Panc1 (cell line): ENCODE data around the gene SLC26A3. TPM values are rescaled to one million over a fixed set of nuclear protein-coding genes. Genes with fewer than 3 reads are reported as not detected.

ENCODE experiments used
- ATAC-seq: fragments of 200-7000 bp; cut with Tn5 transposase; 2 replicates; pipeline ENCODE4 v1.9.1; 2020; ENCODE audit warnings: mild to moderate bottlenecking, moderate library complexity
- BruUV-seq: library from RNA; stranded (reverse); fragments of 400-500 nt; replicated peaks from 2 replicates; lab custom pipeline; 2021; lab: Mats Ljungman, UMichigan
- CTCF ChIA-PET: fragments of 300-600 bp; sonication (Branson Sonifier 250); formaldehyde crosslinking; loops from one replicate; lab custom pipeline; 2022; ENCODE audit warnings: antibody characterized with exemption; lab: Charles Lee
- POLR2A ChIA-PET: fragments of 300-600 bp; sonication (Branson Sonifier 250); formaldehyde crosslinking; loops from one replicate; lab custom pipeline; 2022; ENCODE audit warnings: antibody characterized with exemption; lab: Charles Lee
- DNase-seq: peaks from one replicate; pipeline ENCODE4 v3.0.0-alpha.2; 2010; ENCODE audit warnings: low read depth, low spot score
- H3K27ac ChIP-seq: 2 replicates; pipeline ENCODE4 v1.5.1; 2011; ENCODE audit warnings: mild to moderate bottlenecking, low read length, inconsistent platforms
- H3K27me3 ChIP-seq: fragments of 200-500 bp; sonication (Bioruptor generic); 2 replicates; pipeline ENCODE4 v1.6.0; 2014; ENCODE audit warnings: low read length, inconsistent platforms; ENCODE audit not compliant: control insufficient read depth, insufficient read depth
- H3K36me3 ChIP-seq: fragments of 200-500 bp; sonication (Bioruptor generic); 2 replicates; pipeline ENCODE4 v1.5.1; 2014; ENCODE audit warnings: inconsistent platforms, mild to moderate bottlenecking, low read length, moderate library complexity; ENCODE audit not compliant: control insufficient read depth, insufficient read depth
- H3K4me1 ChIP-seq: 2 replicates; pipeline ENCODE4 v1.5.1; 2011; ENCODE audit warnings: inconsistent platforms, mild to moderate bottlenecking, low read length, moderate library complexity; ENCODE audit not compliant: control insufficient read depth, insufficient read depth
- H3K4me3 ChIP-seq, 2 experiments: 2 replicates each; pipeline ENCODE4 v1.5.1; 2011 to 2012; ENCODE audit warnings: low read depth in 2 of 2, low read length in 2 of 2, mild to moderate bottlenecking in 2 of 2, inconsistent platforms in 1 of 2, moderate library complexity in 1 of 2
- H3K9me3 ChIP-seq: fragments of 200-500 bp; sonication (Bioruptor generic); 2 replicates; pipeline ENCODE4 v1.5.1; 2014; ENCODE audit warnings: low read depth, mild to moderate bottlenecking, inconsistent platforms, low read length, moderate library complexity; ENCODE audit not compliant: control insufficient read depth, insufficient read depth
- POLR2AphosphoS5 ChIP-seq: IDR thresholded peaks from 2 replicates; pipeline ENCODE4 v1.6.1; 2012; ENCODE audit warnings: mild to moderate bottlenecking, low read depth, low read length, moderate library complexity
- SIN3A ChIP-seq: IDR thresholded peaks from 2 replicates; pipeline ENCODE4 v1.6.1; 2012; ENCODE audit warnings: low read depth, mild to moderate bottlenecking, low read length, moderate library complexity, borderline replicate concordance; ENCODE audit not compliant: insufficient read depth
- TCF7L2 ChIP-seq: IDR thresholded peaks from 2 replicates; pipeline ENCODE4 v1.6.1; 2011; ENCODE audit warnings: mild to moderate bottlenecking, low read depth, low read length, inconsistent platforms
- in situ Hi-C: cut with HindIII; loops from 2 replicates; pipeline ENCODE4 v1.10.0; 2016; ENCODE audit warnings: low sequenced_read_pairs, low pct_unique_long_range_greater_than_20kb
- intact Hi-C: fragments of 100-400 bp; cut with micrococcal nuclease; formaldehyde crosslinking; loops from one replicate; pipeline ENCODE4 v1.10.0; 2022; ENCODE audit not compliant: unreplicated experiment
- total RNA-seq: library from RNA; stranded (reverse); gene quantifications from one replicate; pipeline ENCODE4 v1.2.1, GENCODE V29; 2021; ENCODE audit not compliant: unreplicated experiment
- TF ChIP-seq, protein P1 (sequence below), 2 experiments: IDR thresholded peaks; 2 replicates each; pipeline ENCODE4 v1.6.1; 2011 to 2012; ENCODE audit warnings: low read depth in 2 of 2, control low read depth in 1 of 2, low read length in 1 of 2, mild to moderate bottlenecking in 1 of 2, moderate library complexity in 1 of 2; ENCODE audit not compliant: insufficient read depth in 1 of 2
- TF ChIP-seq, protein P2 (sequence below): fragments of 450-650 bp; IDR thresholded peaks from 2 replicates; pipeline ENCODE4 v1.5.1; 2017; ENCODE audit warnings: mild to moderate bottlenecking

SLC26A3 gene
- total RNA-seq, 1 experiment from 2014 or later = 0.36 TPM

DNA sequence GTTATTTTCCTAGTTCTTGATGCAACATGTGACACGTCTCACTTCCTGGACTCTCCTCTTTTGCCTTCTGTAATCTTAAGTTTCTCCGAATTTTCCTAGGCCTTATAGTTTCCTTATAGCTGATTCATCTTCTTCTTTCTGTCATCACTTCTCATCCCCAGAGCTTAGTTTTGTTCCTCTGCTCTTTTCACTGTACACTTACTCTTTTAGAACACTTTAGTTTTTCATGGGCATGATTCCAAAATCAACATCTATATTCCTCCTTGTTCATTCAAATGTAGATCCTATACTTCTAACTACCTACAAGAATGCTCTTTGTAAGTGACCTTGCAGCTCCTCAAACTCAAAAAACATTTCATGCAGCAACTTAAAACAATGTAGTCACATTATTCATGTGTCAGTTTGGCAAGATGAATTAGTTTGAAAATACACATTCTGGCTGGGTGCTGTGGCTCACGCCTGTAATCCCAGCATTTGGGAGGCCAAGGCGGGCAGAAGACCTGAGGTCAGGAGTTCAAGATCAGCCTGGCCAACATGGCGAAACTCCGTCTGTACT lies 13.1 kb upstream of the SLC26A3 start:
- POLR2A ChIA-PET = no interaction called here
- in situ Hi-C loops (no loop called here), intact Hi-C loops (no loop called here)
- ATAC-seq (no peak), DNase-seq (no peak)
- H3K36me3 ChIP-seq = no peaks in the 10 kb centered on the region
- TF ChIP-seq POLR2AphosphoS5 (no peak), TCF7L2 (no peak), SIN3A (no peak)
- TF ChIP-seq, protein P1, sequence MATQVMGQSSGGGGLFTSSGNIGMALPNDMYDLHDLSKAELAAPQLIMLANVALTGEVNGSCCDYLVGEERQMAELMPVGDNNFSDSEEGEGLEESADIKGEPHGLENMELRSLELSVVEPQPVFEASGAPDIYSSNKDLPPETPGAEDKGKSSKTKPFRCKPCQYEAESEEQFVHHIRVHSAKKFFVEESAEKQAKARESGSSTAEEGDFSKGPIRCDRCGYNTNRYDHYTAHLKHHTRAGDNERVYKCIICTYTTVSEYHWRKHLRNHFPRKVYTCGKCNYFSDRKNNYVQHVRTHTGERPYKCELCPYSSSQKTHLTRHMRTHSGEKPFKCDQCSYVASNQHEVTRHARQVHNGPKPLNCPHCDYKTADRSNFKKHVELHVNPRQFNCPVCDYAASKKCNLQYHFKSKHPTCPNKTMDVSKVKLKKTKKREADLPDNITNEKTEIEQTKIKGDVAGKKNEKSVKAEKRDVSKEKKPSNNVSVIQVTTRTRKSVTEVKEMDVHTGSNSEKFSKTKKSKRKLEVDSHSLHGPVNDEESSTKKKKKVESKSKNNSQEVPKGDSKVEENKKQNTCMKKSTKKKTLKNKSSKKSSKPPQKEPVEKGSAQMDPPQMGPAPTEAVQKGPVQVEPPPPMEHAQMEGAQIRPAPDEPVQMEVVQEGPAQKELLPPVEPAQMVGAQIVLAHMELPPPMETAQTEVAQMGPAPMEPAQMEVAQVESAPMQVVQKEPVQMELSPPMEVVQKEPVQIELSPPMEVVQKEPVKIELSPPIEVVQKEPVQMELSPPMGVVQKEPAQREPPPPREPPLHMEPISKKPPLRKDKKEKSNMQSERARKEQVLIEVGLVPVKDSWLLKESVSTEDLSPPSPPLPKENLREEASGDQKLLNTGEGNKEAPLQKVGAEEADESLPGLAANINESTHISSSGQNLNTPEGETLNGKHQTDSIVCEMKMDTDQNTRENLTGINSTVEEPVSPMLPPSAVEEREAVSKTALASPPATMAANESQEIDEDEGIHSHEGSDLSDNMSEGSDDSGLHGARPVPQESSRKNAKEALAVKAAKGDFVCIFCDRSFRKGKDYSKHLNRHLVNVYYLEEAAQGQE (IDR thresholded peaks at IDR 0.05; ENCODE audit: insufficient read depth in 1 of 2, low read depth in 2 of 2, low read length in 1 of 2) = no peak
- TF ChIP-seq, protein P2, sequence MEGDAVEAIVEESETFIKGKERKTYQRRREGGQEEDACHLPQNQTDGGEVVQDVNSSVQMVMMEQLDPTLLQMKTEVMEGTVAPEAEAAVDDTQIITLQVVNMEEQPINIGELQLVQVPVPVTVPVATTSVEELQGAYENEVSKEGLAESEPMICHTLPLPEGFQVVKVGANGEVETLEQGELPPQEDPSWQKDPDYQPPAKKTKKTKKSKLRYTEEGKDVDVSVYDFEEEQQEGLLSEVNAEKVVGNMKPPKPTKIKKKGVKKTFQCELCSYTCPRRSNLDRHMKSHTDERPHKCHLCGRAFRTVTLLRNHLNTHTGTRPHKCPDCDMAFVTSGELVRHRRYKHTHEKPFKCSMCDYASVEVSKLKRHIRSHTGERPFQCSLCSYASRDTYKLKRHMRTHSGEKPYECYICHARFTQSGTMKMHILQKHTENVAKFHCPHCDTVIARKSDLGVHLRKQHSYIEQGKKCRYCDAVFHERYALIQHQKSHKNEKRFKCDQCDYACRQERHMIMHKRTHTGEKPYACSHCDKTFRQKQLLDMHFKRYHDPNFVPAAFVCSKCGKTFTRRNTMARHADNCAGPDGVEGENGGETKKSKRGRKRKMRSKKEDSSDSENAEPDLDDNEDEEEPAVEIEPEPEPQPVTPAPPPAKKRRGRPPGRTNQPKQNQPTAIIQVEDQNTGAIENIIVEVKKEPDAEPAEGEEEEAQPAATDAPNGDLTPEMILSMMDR = no peak
- H3K27me3 ChIP-seq = no peaks in the 10 kb centered on the region
- no peak overlapping the region for H3K4me3 ChIP-seq
- no peaks in the 10 kb centered on the region for H3K9me3 ChIP-seq
- H3K4me1 ChIP-seq = no peaks in the 10 kb centered on the region
- CTCF ChIA-PET = no interaction called here
- BruUV-seq = no TSS peak
- no peak overlapping the region for H3K27ac ChIP-seq

DNA sequence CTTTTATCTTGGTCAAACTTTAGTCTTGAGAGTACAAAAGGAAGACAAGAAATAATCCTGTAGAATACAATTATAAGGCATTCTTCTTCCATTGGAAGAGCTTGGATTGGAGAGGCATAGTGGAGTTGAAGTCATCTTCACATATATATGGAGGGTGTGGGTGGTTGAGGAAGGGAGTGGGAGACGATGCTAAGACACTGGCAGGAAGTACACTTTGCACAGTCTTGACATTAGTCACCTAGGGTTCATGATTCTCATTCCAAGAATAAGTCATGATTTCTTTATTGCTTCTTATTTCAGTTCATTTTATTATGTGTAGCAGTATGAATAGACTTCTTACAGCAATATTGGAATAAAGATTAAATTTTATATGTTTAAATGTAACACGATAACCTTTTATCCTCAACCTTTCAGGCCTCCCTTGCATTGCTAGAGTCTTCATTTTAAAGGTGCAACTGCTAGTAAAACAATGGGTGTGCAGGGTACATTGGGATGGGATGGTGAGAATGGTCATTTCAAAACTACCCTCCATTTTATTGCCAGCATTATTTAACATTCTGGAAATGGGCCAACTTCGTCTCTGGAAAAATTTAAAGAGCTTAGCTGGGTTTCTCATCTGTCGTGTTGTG lies 12.3 kb upstream of the SLC26A3 start:
- Histone ChIP-seq H3K36me3 (no peaks in the 10 kb centered on the region), H3K4me3 (no peak overlapping the region), H3K27ac (no peak overlapping the region), H3K4me1 (no peaks in the 10 kb centered on the region), H3K9me3 (no peaks in the 10 kb centered on the region), H3K27me3 (no peaks in the 10 kb centered on the region)
- no peak for DNase-seq
- ATAC-seq = no peak
- TF ChIP-seq POLR2AphosphoS5 = no peak
- TF ChIP-seq TCF7L2 = no peak
- TF ChIP-seq, protein P1 (IDR thresholded peaks at IDR 0.05; ENCODE audit: insufficient read depth in 1 of 2, low read depth in 2 of 2, low read length in 1 of 2) = no peak
- no peak for TF ChIP-seq SIN3A
- TF ChIP-seq, protein P2 = no peak
- in situ Hi-C loops = no loop called here
- ChIA-PET CTCF (no interaction called here), POLR2A (no interaction called here)
- BruUV-seq = no TSS peak
- intact Hi-C loops = no loop called here
